HepG2 (cell line): ENCODE data around the gene SYNM. TPM values are rescaled to one million over a fixed set of nuclear protein-coding genes. Genes with fewer than 3 reads are reported as not detected.
A peak's percentile ranks its signal among the peaks of the same experiment; 100 is the strongest.

Experiments used
- ELF1 ChIP-seq: sonication (generic); formaldehyde crosslinking; IDR thresholded peaks from 2 replicates; pipeline ENCODE4 v1.4.0; 2020; ENCODE audit warnings: missing genetic modification reagents
- FOXK1 ChIP-seq: sonication (generic); formaldehyde crosslinking; IDR thresholded peaks from 2 replicates; pipeline ENCODE4 v1.4.0; 2020; ENCODE audit warnings: low read depth, missing genetic modification reagents, borderline replicate concordance
- KDM4B ChIP-seq: sonication (generic); formaldehyde crosslinking; IDR thresholded peaks from 2 replicates; pipeline ENCODE4 v1.4.0; 2020; ENCODE audit warnings: missing genetic modification reagents
- PHF21A ChIP-seq: sonication (generic); formaldehyde crosslinking; IDR thresholded peaks from 2 replicates; pipeline ENCODE4 v1.5.0; 2020; ENCODE audit warnings: mild to moderate bottlenecking, missing genetic modification reagents
- PITX1 ChIP-seq: sonication (generic); formaldehyde crosslinking; IDR thresholded peaks from 2 replicates; pipeline ENCODE4 v1.5.1; 2020; ENCODE audit warnings: mild to moderate bottlenecking, missing genetic modification reagents
- RFX3 ChIP-seq: IDR thresholded peaks from 2 replicates; pipeline ENCODE4 v1.6.1; 2016; ENCODE audit warnings: missing biosample characterization, missing genetic modification reagents
- TAF15 ChIP-seq: fragments of 200-400 bp; formaldehyde crosslinking; IDR thresholded peaks from one replicate; pipeline ENCODE4 v1.6.1; 2018; ENCODE audit warnings: mild to moderate bottlenecking, low read depth, low read length; ENCODE audit not compliant: poor library complexity, severe bottlenecking
- ZKSCAN5 ChIP-seq: sonication (generic); formaldehyde crosslinking; IDR thresholded peaks from 2 replicates; pipeline ENCODE4 v1.5.1; 2020; ENCODE audit warnings: mild to moderate bottlenecking, missing genetic modification reagents
- ZNF383 ChIP-seq: sonication (generic); formaldehyde crosslinking; IDR thresholded peaks from 2 replicates; pipeline ENCODE4 v1.4.0; 2020; ENCODE audit warnings: missing genetic modification reagents, mild to moderate bottlenecking, borderline replicate concordance
- ZNF75D ChIP-seq: sonication (generic); formaldehyde crosslinking; IDR thresholded peaks from 2 replicates; pipeline ENCODE4 v1.8.1; 2023; ENCODE audit warnings: missing genetic modification reagents, mild to moderate bottlenecking, borderline replicate concordance
- ZNF768 ChIP-seq: sonication (generic); formaldehyde crosslinking; IDR thresholded peaks from 2 replicates; pipeline ENCODE4 v1.4.0; 2020; ENCODE audit warnings: missing genetic modification reagents
- ZNF777 ChIP-seq: sonication (generic); formaldehyde crosslinking; IDR thresholded peaks from 2 replicates; pipeline ENCODE4 v1.4.0; 2020; ENCODE audit warnings: missing genetic modification reagents
- ZZZ3 ChIP-seq: sonication (generic); formaldehyde crosslinking; IDR thresholded peaks from 2 replicates; pipeline ENCODE4 v1.4.0; 2020; ENCODE audit warnings: missing genetic modification reagents, mild to moderate bottlenecking, borderline replicate concordance
- polyA plus RNA-seq, 8 experiments: library from polyadenylated mRNA; depleted of rRNA in 3 of 8; stranded (reverse) in 7 of 8; unstranded in 1 of 8; fragments of >200 nt; fragmentation: Illumina TruSeq in 4 of 8; extraction: Trizol in 4 of 8; gene quantifications; 2 replicates each; pipeline versions ENCODE4 v1.2.1 to v1.2.3, GENCODE V29; 2011 to 2016; ENCODE audit warnings: low read depth in 4 of 8, missing spikeins in 1 of 8, mixed read lengths in 1 of 8; ENCODE audit not compliant: insufficient read depth in 1 of 8
- total RNA-seq, 5 experiments: library from RNA; depleted of rRNA; stranded (reverse); fragments of >200 nt; fragmentation: Illumina TruSeq; extraction: Trizol; gene quantifications; 2 replicates each; pipeline ENCODE4 v1.2.3, GENCODE V29; 2016; ENCODE audit warnings: low read depth in 1 of 5
- TF ChIP-seq, protein P1 (sequence below): sonication (generic); formaldehyde crosslinking; IDR thresholded peaks from 2 replicates; pipeline ENCODE4 v1.9.0; 2022; ENCODE audit warnings: low read depth, missing genetic modification reagents
- TF ChIP-seq, protein P2 (sequence below): sonication (generic); formaldehyde crosslinking; IDR thresholded peaks from 2 replicates; pipeline ENCODE4 v1.5.0; 2020; ENCODE audit warnings: missing genetic modification reagents
- TF ChIP-seq, protein P3 (sequence below): sonication (generic); formaldehyde crosslinking; IDR thresholded peaks from 2 replicates; pipeline ENCODE4 v1.5.0; 2020; ENCODE audit warnings: mild to moderate bottlenecking, missing genetic modification reagents, borderline replicate concordance
- TF ChIP-seq, protein P4 (sequence below): sonication (generic); formaldehyde crosslinking; IDR thresholded peaks from 2 replicates; pipeline ENCODE4 v1.4.0; 2020; ENCODE audit warnings: mild to moderate bottlenecking, missing genetic modification reagents
- TF ChIP-seq, protein P5 (sequence below): sonication (generic); formaldehyde crosslinking; IDR thresholded peaks from 2 replicates; pipeline ENCODE4 v1.4.0; 2020; ENCODE audit warnings: mild to moderate bottlenecking, missing genetic modification reagents

SYNM gene
- total and polyA plus RNA-seq, 2 of the 13 experiments (the other 11 are each of a cell fraction or from before 2014, with no cell fraction given) = 1.1 to 3.7 TPM

DNA sequence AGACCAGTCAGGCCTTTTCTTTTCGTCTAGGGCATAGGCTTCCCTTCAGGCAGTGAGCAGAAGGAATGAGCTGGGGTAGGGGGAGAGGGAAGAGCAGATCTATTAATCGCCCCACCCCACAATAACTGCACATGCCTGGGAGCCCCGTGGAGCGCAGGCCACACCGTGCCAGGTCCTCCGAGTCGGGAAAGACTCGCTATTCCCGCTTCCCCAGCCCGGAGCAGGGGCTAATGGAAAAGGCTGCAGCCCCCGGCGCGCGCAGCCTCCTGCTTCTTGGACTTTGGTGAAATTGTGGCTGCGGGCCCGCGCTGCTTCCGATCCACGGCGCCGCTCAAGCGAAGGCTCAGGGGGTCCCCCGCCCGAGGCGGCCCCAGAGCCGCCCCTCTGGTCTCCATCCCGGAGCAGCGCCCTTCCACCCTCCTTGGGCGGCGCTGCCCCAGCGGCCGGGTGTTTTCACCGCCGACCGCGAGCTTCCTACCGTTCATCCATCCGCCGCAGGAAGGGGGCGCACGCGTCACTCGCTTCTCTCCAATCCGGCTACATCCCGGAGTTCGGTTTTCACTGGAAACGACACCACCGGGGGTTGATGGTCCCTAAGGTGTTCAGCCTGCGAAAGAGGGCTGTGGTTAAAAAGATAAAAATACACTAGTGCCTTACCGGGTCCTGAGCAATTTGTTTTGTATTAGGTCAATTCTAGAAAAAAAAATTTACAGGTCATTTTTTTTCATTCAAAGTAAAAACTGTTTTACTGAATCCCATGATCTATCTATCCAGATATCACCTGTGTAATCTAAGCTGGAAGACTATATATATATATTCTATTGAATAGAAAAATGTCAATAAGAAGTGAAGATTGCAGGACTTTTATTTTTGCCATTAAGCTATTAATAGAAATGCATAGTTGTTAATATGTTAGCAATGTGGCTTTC lies 4.4 kb upstream of the SYNM start (continued):
- TF ChIP-seq, protein P1, sequence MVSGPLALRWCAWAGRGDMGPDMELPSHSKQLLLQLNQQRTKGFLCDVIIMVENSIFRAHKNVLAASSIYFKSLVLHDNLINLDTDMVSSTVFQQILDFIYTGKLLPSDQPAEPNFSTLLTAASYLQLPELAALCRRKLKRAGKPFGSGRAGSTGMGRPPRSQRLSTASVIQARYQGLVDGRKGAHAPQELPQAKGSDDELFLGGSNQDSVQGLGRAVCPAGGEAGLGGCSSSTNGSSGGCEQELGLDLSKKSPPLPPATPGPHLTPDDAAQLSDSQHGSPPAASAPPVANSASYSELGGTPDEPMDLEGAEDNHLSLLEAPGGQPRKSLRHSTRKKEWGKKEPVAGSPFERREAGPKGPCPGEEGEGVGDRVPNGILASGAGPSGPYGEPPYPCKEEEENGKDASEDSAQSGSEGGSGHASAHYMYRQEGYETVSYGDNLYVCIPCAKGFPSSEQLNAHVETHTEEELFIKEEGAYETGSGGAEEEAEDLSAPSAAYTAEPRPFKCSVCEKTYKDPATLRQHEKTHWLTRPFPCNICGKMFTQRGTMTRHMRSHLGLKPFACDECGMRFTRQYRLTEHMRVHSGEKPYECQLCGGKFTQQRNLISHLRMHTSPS (CRISPR knock-in tag) = no peak
- TF ChIP-seq ZNF777 (CRISPR knock-in tag) = no peak
- no peak for TF ChIP-seq ZKSCAN5 (CRISPR knock-in tag)
- peak; percentile 62 for TF ChIP-seq TAF15
- no peak for TF ChIP-seq ZNF383
- 0 out of 2 replicates have a peak, but pooled peaks have one; percentile 17 for TF ChIP-seq ELF1 (CRISPR knock-in tag)
- TF ChIP-seq PITX1 (CRISPR knock-in tag) = 0 out of 2 replicates have a peak, but pooled peaks have one; percentile 29
- peak; percentile 47; the same call in 1 of the 2 replicates for TF ChIP-seq FOXK1 (CRISPR knock-in tag)
- TF ChIP-seq PHF21A = peak; percentile 23; the same call in 1 of the 2 replicates
- TF ChIP-seq, protein P2, sequence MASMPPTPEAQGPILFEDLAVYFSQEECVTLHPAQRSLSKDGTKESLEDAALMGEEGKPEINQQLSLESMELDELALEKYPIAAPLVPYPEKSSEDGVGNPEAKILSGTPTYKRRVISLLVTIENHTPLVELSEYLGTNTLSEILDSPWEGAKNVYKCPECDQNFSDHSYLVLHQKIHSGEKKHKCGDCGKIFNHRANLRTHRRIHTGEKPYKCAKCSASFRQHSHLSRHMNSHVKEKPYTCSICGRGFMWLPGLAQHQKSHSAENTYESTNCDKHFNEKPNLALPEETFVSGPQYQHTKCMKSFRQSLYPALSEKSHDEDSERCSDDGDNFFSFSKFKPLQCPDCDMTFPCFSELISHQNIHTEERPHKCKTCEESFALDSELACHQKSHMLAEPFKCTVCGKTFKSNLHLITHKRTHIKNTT = no peak
- no peak for TF ChIP-seq ZNF75D
- TF ChIP-seq ZZZ3 (CRISPR knock-in tag) = no peak
- TF ChIP-seq, protein P3, sequence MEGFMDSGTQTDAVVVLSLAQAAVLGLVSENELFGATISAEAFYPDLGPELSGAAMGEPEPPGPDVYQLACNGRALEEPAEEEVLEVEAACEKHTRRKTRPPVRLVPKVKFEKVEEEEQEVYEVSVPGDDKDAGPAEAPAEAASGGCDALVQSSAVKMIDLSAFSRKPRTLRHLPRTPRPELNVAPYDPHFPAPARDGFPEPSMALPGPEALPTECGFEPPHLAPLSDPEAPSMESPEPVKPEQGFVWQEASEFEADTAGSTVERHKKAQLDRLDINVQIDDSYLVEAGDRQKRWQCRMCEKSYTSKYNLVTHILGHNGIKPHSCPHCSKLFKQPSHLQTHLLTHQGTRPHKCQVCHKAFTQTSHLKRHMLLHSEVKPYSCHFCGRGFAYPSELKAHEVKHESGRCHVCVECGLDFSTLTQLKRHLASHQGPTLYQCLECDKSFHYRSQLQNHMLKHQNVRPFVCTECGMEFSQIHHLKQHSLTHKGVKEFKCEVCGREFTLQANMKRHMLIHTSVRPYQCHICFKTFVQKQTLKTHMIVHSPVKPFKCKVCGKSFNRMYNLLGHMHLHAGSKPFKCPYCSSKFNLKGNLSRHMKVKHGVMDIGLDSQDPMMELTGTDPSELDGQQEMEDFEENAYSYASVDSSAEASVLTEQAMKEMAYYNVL = 0 out of 2 replicates have a peak, but pooled peaks have one; percentile 34
- no peak for TF ChIP-seq RFX3 (CRISPR knock-in tag)
- peak; percentile 40; the same call in 1 of the 2 replicates for TF ChIP-seq ZNF768 (CRISPR knock-in tag)
- TF ChIP-seq, protein P4, sequence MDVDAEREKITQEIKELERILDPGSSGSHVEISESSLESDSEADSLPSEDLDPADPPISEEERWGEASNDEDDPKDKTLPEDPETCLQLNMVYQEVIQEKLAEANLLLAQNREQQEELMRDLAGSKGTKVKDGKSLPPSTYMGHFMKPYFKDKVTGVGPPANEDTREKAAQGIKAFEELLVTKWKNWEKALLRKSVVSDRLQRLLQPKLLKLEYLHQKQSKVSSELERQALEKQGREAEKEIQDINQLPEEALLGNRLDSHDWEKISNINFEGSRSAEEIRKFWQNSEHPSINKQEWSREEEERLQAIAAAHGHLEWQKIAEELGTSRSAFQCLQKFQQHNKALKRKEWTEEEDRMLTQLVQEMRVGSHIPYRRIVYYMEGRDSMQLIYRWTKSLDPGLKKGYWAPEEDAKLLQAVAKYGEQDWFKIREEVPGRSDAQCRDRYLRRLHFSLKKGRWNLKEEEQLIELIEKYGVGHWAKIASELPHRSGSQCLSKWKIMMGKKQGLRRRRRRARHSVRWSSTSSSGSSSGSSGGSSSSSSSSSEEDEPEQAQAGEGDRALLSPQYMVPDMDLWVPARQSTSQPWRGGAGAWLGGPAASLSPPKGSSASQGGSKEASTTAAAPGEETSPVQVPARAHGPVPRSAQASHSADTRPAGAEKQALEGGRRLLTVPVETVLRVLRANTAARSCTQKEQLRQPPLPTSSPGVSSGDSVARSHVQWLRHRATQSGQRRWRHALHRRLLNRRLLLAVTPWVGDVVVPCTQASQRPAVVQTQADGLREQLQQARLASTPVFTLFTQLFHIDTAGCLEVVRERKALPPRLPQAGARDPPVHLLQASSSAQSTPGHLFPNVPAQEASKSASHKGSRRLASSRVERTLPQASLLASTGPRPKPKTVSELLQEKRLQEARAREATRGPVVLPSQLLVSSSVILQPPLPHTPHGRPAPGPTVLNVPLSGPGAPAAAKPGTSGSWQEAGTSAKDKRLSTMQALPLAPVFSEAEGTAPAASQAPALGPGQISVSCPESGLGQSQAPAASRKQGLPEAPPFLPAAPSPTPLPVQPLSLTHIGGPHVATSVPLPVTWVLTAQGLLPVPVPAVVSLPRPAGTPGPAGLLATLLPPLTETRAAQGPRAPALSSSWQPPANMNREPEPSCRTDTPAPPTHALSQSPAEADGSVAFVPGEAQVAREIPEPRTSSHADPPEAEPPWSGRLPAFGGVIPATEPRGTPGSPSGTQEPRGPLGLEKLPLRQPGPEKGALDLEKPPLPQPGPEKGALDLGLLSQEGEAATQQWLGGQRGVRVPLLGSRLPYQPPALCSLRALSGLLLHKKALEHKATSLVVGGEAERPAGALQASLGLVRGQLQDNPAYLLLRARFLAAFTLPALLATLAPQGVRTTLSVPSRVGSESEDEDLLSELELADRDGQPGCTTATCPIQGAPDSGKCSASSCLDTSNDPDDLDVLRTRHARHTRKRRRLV (CRISPR knock-in tag) = no peak
- TF ChIP-seq, protein P5, sequence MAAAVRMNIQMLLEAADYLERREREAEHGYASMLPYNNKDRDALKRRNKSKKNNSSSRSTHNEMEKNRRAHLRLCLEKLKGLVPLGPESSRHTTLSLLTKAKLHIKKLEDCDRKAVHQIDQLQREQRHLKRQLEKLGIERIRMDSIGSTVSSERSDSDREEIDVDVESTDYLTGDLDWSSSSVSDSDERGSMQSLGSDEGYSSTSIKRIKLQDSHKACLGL (CRISPR knock-in tag) = no peak
- TF ChIP-seq KDM4B (CRISPR knock-in tag) = no peak
